Spinal cord (tissue), 4 donors: ENCODE results near the gene LMCD1. TPM values are rescaled to one million over a fixed set of nuclear protein-coding genes. Genes with fewer than 3 reads are reported as not detected.

Experiments
- polyA plus RNA-seq, 2 donors: library from polyadenylated mRNA; unstranded; fragments of 120-200 nt; gene quantifications; one replicate each; pipeline ENCODE4 v1.2.1, GENCODE V29; 2013; ENCODE audit not compliant: insufficient read length in 2 of 2
- total RNA-seq, 2 donors: library from RNA; depleted of rRNA in 1 of 2; stranded (reverse); fragments of 120-200 nt in 1 of 2; fragments of >200 nt in 1 of 2; gene quantifications; one replicate each; pipeline versions ENCODE4 v1.2.3 to v1.2.4, GENCODE V29; 2013 to 2014

The LMCD1 gene
- total and polyA plus RNA-seq, 4 donors: 12.5 to 22.9 (median 17.1) TPM

Other genes starting within 250 kb of the LMCD1 start
- under 1 TPM; 0.79 to 0.88 TPM for gene SSUH2, start 143.0 kb downstream of the LMCD1 start, total RNA-seq
- gene SSUH2, start 143.0 kb downstream of the LMCD1 start, polyA plus RNA-seq: 1 to 10 TPM; 1.6 to 2.3 TPM
- gene CAV3, start 232.0 kb downstream of the LMCD1 start, total RNA-seq: under 1 TPM; 0.11 to 0.30 TPM
- gene CAV3, start 232.0 kb downstream of the LMCD1 start, polyA plus RNA-seq: under 1 TPM in 1 of 2 donors, not detected in 1; 0.59 TPM